ENCODE data around the gene RFPL3.

Gene RFPL3

DNA sequence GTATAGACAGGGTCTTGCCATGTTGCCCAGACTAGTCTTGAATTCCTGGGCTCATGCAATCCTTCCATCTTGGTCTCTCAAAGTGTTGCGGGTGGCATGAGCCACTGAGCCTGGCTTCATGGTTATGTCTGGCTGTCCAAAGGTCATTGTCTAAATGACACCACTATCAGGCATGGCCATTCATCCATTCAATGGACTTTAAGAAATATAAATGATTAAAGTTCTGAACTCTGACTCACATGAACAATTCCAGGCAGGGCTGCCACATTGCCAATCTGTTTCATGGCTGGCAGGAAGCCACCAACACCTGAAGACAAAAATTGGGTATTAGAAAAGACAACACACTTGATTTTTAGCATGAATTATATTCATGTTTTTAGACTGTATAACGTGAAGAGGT is 50.3 kb downstream of the RFPL3 start:
- TF ChIP-seq EZH2 (IDR thresholded peaks at IDR 0.05; ENCODE audit: borderline replicate concordance, low read depth, low read length, severe bottlenecking), result no peak
- TF ChIP-seq, protein P1, sequence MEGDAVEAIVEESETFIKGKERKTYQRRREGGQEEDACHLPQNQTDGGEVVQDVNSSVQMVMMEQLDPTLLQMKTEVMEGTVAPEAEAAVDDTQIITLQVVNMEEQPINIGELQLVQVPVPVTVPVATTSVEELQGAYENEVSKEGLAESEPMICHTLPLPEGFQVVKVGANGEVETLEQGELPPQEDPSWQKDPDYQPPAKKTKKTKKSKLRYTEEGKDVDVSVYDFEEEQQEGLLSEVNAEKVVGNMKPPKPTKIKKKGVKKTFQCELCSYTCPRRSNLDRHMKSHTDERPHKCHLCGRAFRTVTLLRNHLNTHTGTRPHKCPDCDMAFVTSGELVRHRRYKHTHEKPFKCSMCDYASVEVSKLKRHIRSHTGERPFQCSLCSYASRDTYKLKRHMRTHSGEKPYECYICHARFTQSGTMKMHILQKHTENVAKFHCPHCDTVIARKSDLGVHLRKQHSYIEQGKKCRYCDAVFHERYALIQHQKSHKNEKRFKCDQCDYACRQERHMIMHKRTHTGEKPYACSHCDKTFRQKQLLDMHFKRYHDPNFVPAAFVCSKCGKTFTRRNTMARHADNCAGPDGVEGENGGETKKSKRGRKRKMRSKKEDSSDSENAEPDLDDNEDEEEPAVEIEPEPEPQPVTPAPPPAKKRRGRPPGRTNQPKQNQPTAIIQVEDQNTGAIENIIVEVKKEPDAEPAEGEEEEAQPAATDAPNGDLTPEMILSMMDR (IDR thresholded peaks at IDR 0.05; ENCODE audit: borderline replicate concordance, extremely low read depth, low read length, poor library complexity, severe bottlenecking), result no peak
- Histone ChIP-seq H3K9me3 (ENCODE audit: insufficient read depth, low read length, severe bottlenecking) (no peaks in the 10 kb centered on the region), H3K4me2 (ENCODE audit: insufficient read depth, low read length) (no peak overlapping the region), H3K36me3 (ENCODE audit: insufficient read depth, low read length) (peaks cover 58% of the 10 kb centered on the region), H3K27ac (ENCODE audit: low read length) (no peak overlapping the region), H2AFZ (ENCODE audit: low read depth, low read length) (no peak overlapping the region), H3K9ac (ENCODE audit: low read depth, low read length) (no peak overlapping the region), H3K4me3 (ENCODE audit: low read depth in 1 of 2, low read length in 2 of 2) (no peak overlapping the region), H3K79me2 (ENCODE audit: insufficient read depth, low read length) (peaks cover 40% of the 10 kb centered on the region), H3K27me3 (ENCODE audit: insufficient read depth, low read length, poor library complexity) (no peaks in the 10 kb centered on the region), H4K20me1 (ENCODE audit: insufficient read depth, low read length) (peaks cover 7% of the 10 kb centered on the region; the same call in 1 of the 2 replicates), H3K4me1 (ENCODE audit: insufficient read depth, low read length) (peaks cover 32% of the 10 kb centered on the region)
- no peak for ATAC-seq (ENCODE audit: insufficient read depth, low read depth)
- DNase-seq, result no peak

DNA sequence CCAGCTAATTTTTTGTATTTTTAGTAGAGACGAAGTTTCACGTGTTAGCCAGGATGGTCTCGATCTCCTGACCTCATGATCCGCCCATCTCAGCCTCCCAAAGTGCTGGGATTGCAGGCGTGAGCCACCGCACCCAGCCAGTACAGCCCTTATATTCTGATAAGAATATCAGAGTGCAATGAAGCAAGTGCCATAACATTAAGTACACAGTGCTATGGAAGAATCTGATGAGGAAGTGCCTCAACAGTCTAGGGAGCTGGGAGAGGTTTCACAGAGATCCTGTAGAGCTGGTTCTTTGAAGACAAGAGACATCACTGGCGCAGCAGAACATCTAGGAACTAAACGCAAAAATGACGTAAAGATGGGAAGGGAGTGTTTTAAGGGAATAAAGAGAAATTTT is 52.3 kb downstream of the RFPL3 start:
- Histone ChIP-seq H2AFZ (ENCODE audit: low read depth, low read length) (no peak overlapping the region), H3K79me2 (ENCODE audit: insufficient read depth, low read length) (peaks cover 40% of the 10 kb centered on the region)
- no peak for ATAC-seq (ENCODE audit: insufficient read depth, low read depth)

DNA sequence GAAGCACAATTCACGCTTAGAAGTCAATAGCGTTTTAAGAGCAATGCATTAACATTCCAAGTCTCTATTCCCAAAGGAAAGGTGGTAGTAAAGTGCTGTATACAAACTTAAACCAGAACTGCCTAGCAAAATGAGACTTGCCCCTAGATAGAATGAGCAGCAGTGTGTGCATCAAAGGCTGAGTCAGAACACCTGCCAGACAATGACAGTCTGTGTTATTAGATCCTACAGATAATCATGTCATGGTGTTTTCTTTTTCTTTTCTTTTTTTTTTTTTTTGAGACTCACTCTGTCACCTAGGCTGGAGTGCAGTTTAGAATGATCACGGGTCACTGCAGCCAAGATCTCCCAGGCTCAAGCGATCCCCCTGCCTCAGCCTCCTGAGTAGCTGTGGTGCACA is 52.8 kb downstream of the RFPL3 start:
- Histone ChIP-seq H3K27ac (ENCODE audit: low read length) (no peak overlapping the region), H3K9me3 (ENCODE audit: insufficient read depth, low read length, severe bottlenecking) (no peaks in the 10 kb centered on the region), H3K4me2 (ENCODE audit: insufficient read depth, low read length) (peak overlapping the region; percentile 90), H3K79me2 (ENCODE audit: insufficient read depth, low read length) (peaks cover 40% of the 10 kb centered on the region), H4K20me1 (ENCODE audit: insufficient read depth, low read length) (peaks cover 7% of the 10 kb centered on the region; the same call in 1 of the 2 replicates), H3K9ac (ENCODE audit: low read depth, low read length) (peak overlapping the region; percentile 83), H3K36me3 (ENCODE audit: insufficient read depth, low read length) (peaks cover 40% of the 10 kb centered on the region), H3K4me3 (ENCODE audit: low read depth in 1 of 2, low read length in 2 of 2) (peak overlapping the region; percentile 88 to 96; a peak in 3 of 4 replicates), H2AFZ (ENCODE audit: low read depth, low read length) (no peak overlapping the region), H3K4me1 (ENCODE audit: insufficient read depth, low read length) (peaks cover 32% of the 10 kb centered on the region), H3K27me3 (ENCODE audit: insufficient read depth, low read length, poor library complexity) (no peaks in the 10 kb centered on the region)
- TF ChIP-seq, protein P1 (IDR thresholded peaks at IDR 0.05; ENCODE audit: borderline replicate concordance, extremely low read depth, low read length, poor library complexity, severe bottlenecking), result no peak
- no peak for TF ChIP-seq EZH2 (IDR thresholded peaks at IDR 0.05; ENCODE audit: borderline replicate concordance, low read depth, low read length, severe bottlenecking)
- ATAC-seq (ENCODE audit: insufficient read depth, low read depth), result 0 out of 3 replicates have a peak, but pooled peaks have one; percentile 24
- DNase-seq, result no peak

More for the DNA sequence above, 52.3 kb downstream of the RFPL3 start:
- peak overlapping the region in 1 of 2 experiments; percentile 88; a peak in 1 of 4 replicates for H3K4me3 ChIP-seq (ENCODE audit: low read depth in 1 of 2, low read length in 2 of 2)
- no peaks in the 10 kb centered on the region for H3K27me3 ChIP-seq (ENCODE audit: insufficient read depth, low read length, poor library complexity)
- peak overlapping the region; percentile 90 for H3K4me2 ChIP-seq (ENCODE audit: insufficient read depth, low read length)
- TF ChIP-seq, protein P1 (IDR thresholded peaks at IDR 0.05; ENCODE audit: borderline replicate concordance, extremely low read depth, low read length, poor library complexity, severe bottlenecking), result no peak
- TF ChIP-seq EZH2 (IDR thresholded peaks at IDR 0.05; ENCODE audit: borderline replicate concordance, low read depth, low read length, severe bottlenecking), result no peak
- H3K9ac ChIP-seq (ENCODE audit: low read depth, low read length), result 0 out of 2 replicates have a peak overlapping the region, but pooled peaks have one; percentile 83
- peaks cover 44% of the 10 kb centered on the region for H3K36me3 ChIP-seq (ENCODE audit: insufficient read depth, low read length)
- no peaks in the 10 kb centered on the region for H3K9me3 ChIP-seq (ENCODE audit: insufficient read depth, low read length, severe bottlenecking)
- DNase-seq, result no peak
- H3K4me1 ChIP-seq (ENCODE audit: insufficient read depth, low read length), result peaks cover 32% of the 10 kb centered on the region
- H4K20me1 ChIP-seq (ENCODE audit: insufficient read depth, low read length), result peaks cover 7% of the 10 kb centered on the region; the same call in 1 of the 2 replicates
- H3K27ac ChIP-seq (ENCODE audit: low read length), result no peak overlapping the region

Measured in DND-41 (cell line).